ENCODE data around the gene PASK. TPM values are rescaled to one million over a fixed set of nuclear protein-coding genes. Genes with fewer than 3 reads are reported as not detected.

The PASK gene
- total RNA-seq, 1 donor from 2014 or later = 92.0 TPM

DNA sequence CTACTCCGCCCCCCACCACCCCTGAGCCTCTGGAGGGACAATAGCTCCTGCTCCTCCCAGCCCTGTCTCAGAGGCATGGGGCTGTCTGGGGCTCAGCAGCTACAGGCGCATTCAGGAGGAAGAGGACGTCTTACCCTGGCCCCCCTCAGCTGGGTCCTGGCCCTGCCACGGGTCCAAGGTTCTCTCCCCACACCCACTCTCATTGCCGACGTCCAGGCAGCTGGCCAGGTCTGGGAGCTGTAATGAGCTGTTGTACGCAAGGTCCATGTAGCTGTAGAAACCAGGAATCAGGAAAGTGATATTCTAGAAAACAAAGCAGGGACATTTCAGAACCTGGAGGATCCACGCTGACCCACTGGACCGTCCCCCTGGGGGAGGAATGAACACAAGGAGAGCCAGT, 13.5 kb downstream of the PASK start:
- H3K27ac Mint-ChIP-seq = no peak overlapping the region
- H3K36me3 Mint-ChIP-seq (ENCODE audit: low read depth) = peaks cover 32% of the 10 kb centered on the region
- no peaks in the 10 kb centered on the region for H3K4me1 Mint-ChIP-seq
- H3K4me3 Mint-ChIP-seq = no peak overlapping the region
- no peak for DNase-seq
- no peaks in the 10 kb centered on the region for H3K27me3 Mint-ChIP-seq
- H3K9me3 Mint-ChIP-seq = no peaks in the 10 kb centered on the region
- intact Hi-C loops (cut with micrococcal nuclease) = no loop called here

DNA sequence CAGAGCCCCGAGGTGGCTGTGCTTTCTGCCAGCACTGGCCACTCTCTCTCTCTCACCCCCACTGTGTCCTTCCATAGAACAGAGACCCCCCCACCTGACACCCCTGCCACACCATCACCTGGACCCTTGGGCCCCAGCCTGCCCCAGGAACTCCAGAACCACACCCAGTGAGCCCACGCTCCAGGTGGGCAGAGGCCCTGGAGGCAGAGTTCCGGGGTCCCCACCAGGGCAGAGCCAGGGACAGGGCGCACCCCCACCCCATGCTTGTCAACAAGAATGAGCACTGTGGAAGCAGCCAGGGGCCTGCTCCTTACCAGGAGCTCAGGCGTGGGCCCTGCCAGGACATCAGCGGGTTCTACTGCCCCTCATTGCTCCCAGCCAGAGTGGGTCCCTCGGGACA, 14.6 kb downstream of the PASK start:
- Mint-ChIP-seq H3K27me3 (no peaks in the 10 kb centered on the region), H3K4me1 (no peaks in the 10 kb centered on the region), H3K36me3 (ENCODE audit: low read depth) (peaks cover 30% of the 10 kb centered on the region), H3K9me3 (no peaks in the 10 kb centered on the region), H3K4me3 (no peak overlapping the region), H3K27ac (no peak overlapping the region)
- intact Hi-C loops (cut with micrococcal nuclease) = no loop called here
- no peak for DNase-seq

DNA sequence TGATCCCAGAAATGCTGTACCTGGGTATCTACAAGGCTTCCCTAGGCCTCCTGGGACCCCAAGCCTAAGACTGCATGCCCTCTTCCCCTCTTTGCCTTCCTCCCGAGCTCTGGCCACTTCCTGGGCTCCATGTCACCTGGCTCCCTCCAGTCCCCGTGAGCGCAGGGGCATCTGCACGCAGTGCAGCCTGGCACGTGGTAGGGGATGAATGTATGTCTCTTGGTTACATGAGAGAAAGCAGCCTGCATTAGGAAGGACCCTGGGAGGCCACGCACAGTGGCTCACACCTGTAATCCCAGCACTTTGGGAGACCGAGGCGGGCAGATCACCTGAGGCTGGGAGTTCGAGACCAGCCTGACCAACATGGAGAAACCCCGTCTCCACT, 15.8 kb downstream of the PASK start:
- Mint-ChIP-seq H3K27me3 (no peaks in the 10 kb centered on the region), H3K27ac (no peak overlapping the region), H3K9me3 (no peaks in the 10 kb centered on the region), H3K36me3 (ENCODE audit: low read depth) (peaks cover 34% of the 10 kb centered on the region), H3K4me3 (no peak overlapping the region), H3K4me1 (peaks cover 7% of the 10 kb centered on the region)
- no peak for DNase-seq
- intact Hi-C loops (cut with micrococcal nuclease) = no loop called here

DNA sequence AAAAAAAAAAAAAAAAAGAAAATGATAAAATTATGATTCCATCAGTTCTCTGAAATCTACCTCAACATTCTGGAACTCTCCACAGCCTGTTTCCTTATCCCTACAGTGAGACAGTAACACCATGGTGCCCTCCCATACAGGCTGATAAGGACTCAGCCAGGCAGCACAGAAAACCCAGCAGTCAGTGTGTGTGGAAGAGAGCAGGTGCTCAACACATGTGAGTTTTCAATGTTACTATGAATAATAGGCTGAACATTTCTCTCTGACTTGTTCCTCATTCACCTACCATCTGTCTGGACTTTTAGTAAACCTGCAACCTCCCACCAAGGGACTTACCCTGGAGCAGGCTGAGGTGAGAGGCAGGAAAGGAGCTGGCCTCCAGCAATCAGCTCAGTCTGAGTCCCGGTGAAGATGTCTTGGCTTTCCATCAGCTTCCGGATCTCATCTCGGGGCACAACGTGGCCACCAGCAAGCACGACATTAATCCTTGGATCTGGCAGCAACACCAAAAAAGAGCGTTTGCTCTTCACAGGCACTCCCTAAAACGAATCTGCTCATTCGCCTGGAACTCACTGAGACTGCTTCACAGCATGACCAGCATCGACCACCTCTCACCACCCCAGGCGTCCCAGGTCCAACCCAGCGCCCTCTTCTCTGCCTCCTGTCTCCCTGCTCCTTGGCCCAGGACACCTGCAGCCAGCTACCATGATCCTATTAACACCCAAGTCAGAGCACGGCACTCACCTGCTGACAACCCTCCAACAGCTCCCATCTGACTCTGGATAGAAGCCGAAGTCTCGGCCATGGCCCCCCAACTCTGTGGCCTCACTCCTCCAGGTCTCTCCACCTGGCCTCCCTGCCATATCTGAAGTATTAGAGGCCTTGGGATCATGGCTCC, 16.5 kb downstream of the PASK start:
- H3K9me3 Mint-ChIP-seq = no peaks in the 10 kb centered on the region
- peaks cover 37% of the 10 kb centered on the region for H3K36me3 Mint-ChIP-seq (ENCODE audit: low read depth)
- H3K27me3 Mint-ChIP-seq = no peaks in the 10 kb centered on the region
- no peak for DNase-seq
- intact Hi-C loops (cut with micrococcal nuclease) = no loop called here
- no peak overlapping the region for H3K4me3 Mint-ChIP-seq
- peak overlapping the region; percentile 42 for H3K27ac Mint-ChIP-seq
- peaks cover 13% of the 10 kb centered on the region for H3K4me1 Mint-ChIP-seq

DNA sequence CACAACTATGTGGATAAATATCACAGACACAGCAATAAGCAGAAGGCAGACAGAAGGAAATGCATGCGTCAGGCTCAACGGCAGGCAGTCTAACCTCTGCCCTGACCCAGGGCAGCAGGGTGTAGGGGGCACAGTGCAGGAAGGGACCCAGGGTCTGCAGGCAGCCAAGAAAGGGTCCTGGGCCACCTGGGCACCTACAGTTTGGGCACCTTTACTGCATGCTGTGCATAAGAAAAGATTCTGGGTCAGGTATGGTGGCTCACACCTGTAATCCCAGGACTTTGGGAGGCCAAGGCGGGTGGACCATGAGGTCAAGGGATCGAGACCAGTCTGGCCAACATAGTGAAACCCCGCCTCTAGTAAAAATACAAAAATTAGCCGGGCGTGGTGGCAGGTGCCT, 17.7 kb downstream of the PASK start:
- H3K9me3 Mint-ChIP-seq = no peaks in the 10 kb centered on the region
- H3K27me3 Mint-ChIP-seq = no peaks in the 10 kb centered on the region
- H3K4me1 Mint-ChIP-seq = peaks cover 20% of the 10 kb centered on the region
- intact Hi-C loops (cut with micrococcal nuclease) = no loop called here
- H3K4me3 Mint-ChIP-seq = no peak overlapping the region
- DNase-seq = no peak
- no peak overlapping the region for H3K27ac Mint-ChIP-seq
- peaks cover 38% of the 10 kb centered on the region for H3K36me3 Mint-ChIP-seq (ENCODE audit: low read depth)

DNA sequence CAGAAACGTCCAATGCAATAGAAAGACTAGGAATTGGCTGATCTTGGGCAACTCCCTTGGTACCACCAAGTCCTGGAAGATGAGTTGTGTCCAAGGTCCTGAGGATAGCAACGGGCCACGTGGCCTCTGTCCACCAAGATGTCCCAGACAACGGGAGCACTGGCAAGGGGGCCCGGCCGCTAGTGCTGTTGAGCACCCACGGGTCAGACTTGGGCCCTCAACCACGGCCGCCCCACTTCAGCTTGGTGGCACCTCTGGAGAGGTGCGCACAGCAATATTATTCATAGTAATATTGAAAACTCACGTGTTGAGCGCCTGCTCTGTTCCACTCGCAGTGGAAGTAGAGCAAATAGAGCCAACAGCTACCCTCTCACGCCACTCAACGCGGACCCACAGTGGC, 19.0 kb downstream of the PASK start:
- no peak for DNase-seq
- Mint-ChIP-seq H3K27me3 (no peaks in the 10 kb centered on the region), H3K27ac (no peak overlapping the region), H3K9me3 (no peaks in the 10 kb centered on the region), H3K4me1 (peaks cover 20% of the 10 kb centered on the region), H3K36me3 (ENCODE audit: low read depth) (peaks cover 38% of the 10 kb centered on the region), H3K4me3 (no peak overlapping the region)
- intact Hi-C loops (cut with micrococcal nuclease) = no loop called here

DNA sequence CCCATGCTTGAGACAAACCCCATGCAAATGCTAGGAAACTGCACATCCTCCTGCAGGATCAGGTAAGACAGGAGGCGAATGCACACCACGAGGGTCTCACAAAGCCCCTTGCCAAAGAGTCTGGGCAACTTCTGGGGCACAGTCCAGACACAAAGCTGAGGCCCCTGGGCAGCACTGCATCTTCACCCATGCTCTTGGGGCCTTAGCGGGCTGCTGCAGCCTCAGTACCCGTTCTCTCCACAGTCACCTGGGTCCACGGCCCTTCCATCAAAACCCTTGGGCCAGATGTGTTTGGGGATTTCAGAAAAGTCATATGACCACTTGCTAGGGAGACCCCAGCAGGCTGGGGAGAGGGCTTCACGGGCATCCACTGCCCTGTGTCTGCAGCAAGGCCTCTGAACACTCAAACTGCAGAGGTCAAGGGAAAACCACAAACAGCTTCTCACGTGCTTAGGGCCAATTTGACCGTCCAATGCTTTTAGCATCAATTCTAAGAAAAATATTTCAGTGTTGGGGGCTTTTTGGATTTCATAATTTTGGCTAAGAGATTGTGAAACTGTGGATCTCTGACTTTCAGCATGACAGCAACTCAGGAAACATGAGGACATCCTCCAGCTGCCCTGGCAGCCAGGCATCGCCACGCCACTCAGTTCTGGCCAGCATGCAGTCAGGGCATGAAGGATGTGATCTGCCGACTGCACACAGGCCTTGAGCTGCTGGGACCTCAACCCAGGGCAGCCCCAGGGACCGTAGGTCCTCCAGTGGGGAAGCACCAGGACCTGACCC, 20.0 kb downstream of the PASK start:
- Mint-ChIP-seq H3K4me3 (no peak overlapping the region), H3K4me1 (peaks cover 20% of the 10 kb centered on the region), H3K27me3 (no peaks in the 10 kb centered on the region), H3K27ac (peak overlapping the region; percentile 80), H3K36me3 (ENCODE audit: low read depth) (peaks cover 38% of the 10 kb centered on the region), H3K9me3 (no peaks in the 10 kb centered on the region)
- intact Hi-C loops (cut with micrococcal nuclease) = no loop called here
- no peak for DNase-seq

DNA sequence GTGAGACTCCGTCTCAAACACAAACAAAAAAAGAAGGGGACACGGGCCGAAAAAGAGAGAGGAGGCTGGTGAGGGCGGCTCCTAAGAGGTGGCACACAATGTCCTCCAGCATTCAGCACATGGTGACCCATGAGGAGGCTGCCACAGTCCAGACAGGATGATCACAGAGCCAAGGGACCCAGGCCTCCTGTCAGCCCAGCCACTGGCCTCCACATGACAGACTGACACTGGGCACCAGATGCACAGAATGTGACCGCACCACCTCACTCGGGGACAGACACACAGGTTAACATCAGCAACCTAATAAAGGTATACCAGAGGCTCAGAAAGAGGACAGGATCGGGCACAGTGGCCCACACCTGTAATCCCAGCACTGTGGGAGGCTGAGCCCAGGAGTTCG, 21.0 kb downstream of the PASK start:
- Mint-ChIP-seq H3K4me1 (peaks cover 24% of the 10 kb centered on the region), H3K4me3 (peak overlapping the region; percentile 73), H3K27me3 (no peaks in the 10 kb centered on the region), H3K9me3 (no peaks in the 10 kb centered on the region), H3K36me3 (ENCODE audit: low read depth) (peaks cover 38% of the 10 kb centered on the region), H3K27ac (peak overlapping the region; percentile 97)
- intact Hi-C loops (cut with micrococcal nuclease) = no loop called here
- DNase-seq = no peak

DNA sequence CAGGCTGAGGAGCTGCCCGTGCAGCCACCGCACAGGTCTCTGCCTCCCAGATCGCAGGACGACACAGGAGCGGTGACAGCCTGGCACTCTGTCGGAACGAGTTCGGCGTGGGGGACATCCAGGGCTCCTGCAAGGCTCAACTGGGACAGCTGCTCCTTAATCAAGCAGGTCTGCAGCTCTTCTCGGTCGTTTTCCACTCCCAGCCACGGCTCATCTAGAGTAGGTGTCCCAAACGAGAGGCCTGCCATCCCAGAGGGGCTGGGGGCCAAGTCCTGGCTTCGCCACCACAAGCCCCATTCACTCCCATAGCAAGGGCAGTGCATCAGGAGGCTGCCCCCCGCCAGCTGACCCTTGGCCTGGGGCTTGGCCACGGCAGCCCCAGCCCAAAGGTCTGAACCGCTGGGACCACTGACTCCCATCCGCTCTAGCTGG, 22.5 kb downstream of the PASK start:
- Mint-ChIP-seq H3K36me3 (ENCODE audit: low read depth) (peaks cover 40% of the 10 kb centered on the region), H3K27me3 (no peaks in the 10 kb centered on the region), H3K4me3 (no peak overlapping the region), H3K4me1 (peaks cover 24% of the 10 kb centered on the region), H3K9me3 (no peaks in the 10 kb centered on the region), H3K27ac (peak overlapping the region; percentile 97)
- intact Hi-C loops (cut with micrococcal nuclease) = loop anchor here (1.0 kb wide), 1 partner anchor 23 kb away; the partner anchor contains the start of gene PASK
- DNase-seq = no peak

DNA sequence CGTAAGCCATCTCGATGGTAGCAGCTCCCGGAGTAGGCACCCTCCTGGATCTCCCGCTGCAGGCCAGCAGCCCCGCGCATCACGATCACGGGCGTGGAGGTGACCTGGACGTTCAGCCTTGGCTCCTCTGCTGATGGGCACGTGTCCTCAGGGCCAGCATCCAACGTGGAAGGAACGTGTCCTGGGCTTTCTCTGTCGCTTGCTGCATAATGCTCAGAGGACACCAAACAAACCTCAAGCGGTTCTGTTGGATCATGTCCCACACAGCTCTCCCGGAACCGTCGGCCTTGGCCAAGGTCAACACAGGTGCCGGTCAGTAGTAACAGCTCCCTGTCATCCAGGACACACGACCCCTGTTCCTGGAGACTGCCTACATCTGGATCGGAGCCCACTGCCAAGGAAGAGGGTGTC, 23.1 kb downstream of the PASK start:
- H3K27me3 Mint-ChIP-seq = no peaks in the 10 kb centered on the region
- intact Hi-C loops (cut with micrococcal nuclease) = no loop called here
- peaks cover 43% of the 10 kb centered on the region for H3K36me3 Mint-ChIP-seq (ENCODE audit: low read depth)
- H3K4me3 Mint-ChIP-seq = no peak overlapping the region
- H3K9me3 Mint-ChIP-seq = no peaks in the 10 kb centered on the region
- no peak for DNase-seq
- H3K4me1 Mint-ChIP-seq = peaks cover 24% of the 10 kb centered on the region
- peak overlapping the region; percentile 56 for H3K27ac Mint-ChIP-seq

DNA sequence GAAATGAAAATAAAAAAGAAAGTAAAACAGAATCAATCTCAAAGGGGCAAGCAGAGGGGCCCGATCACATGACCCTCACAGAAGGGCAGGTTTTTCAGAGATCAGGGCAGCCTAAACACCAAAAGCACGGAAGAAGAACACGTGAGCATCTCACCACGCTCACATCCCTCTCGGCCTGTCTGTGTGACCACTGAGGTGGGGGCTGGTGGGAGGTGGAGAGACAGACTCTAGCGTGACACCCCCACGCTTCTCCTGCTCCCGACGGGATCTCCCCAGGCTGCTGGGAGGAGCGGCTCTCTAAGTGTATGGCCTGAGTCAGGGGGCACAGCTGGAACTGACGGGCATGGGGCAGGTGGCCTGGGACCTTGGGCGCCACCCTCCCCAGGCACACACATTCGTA, 23.6 kb downstream of the PASK start:
- Mint-ChIP-seq H3K27ac (peak overlapping the region; percentile 56), H3K4me3 (no peak overlapping the region), H3K36me3 (ENCODE audit: low read depth) (peaks cover 46% of the 10 kb centered on the region), H3K4me1 (peaks cover 24% of the 10 kb centered on the region), H3K27me3 (no peaks in the 10 kb centered on the region), H3K9me3 (peaks cover 4% of the 10 kb centered on the region)
- no peak for DNase-seq
- intact Hi-C loops (cut with micrococcal nuclease) = no loop called here

DNA sequence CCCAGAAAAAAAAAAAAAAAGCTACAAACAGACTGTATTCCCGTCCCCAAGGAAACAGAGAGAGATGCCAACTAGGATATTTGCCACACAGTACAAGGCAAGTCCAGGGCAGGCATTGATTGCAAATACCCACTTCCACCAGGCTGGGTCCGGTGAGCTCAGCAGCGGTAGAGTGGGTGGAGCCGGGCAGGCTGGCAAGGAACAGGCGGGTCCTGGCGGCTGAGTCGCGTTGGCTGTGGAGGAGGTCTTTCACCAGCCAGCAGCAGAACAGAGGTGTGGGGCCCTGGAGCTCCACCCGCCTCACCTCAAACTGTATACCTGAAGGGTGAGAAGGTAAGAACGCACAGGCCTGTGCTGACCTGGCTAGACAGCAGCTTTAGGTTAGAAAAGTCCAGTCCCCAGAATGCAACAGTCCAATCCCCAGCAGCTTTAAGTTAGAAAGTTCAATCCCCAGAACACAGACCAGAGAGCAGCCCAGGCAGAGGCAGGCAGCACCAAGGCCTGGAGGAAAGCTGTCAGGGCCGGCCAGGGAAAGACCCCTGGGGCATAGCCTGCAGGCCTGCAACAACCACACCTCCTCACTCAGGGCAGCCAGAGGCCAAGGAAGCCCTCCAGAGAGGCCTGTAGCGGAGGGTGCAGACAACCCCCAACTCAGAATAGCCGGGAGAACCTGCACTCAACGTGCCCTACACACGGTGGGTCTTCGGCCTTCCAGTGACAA, 25.3 kb downstream of the PASK start:
- Mint-ChIP-seq H3K36me3 (ENCODE audit: low read depth) (peaks cover 44% of the 10 kb centered on the region), H3K4me3 (peak overlapping the region; percentile 34), H3K27me3 (no peaks in the 10 kb centered on the region), H3K4me1 (peaks cover 20% of the 10 kb centered on the region), H3K27ac (peak overlapping the region; percentile 72), H3K9me3 (peaks cover 4% of the 10 kb centered on the region)
- intact Hi-C loops (cut with micrococcal nuclease) = no loop called here
- peak; percentile 58 for DNase-seq

DNA sequence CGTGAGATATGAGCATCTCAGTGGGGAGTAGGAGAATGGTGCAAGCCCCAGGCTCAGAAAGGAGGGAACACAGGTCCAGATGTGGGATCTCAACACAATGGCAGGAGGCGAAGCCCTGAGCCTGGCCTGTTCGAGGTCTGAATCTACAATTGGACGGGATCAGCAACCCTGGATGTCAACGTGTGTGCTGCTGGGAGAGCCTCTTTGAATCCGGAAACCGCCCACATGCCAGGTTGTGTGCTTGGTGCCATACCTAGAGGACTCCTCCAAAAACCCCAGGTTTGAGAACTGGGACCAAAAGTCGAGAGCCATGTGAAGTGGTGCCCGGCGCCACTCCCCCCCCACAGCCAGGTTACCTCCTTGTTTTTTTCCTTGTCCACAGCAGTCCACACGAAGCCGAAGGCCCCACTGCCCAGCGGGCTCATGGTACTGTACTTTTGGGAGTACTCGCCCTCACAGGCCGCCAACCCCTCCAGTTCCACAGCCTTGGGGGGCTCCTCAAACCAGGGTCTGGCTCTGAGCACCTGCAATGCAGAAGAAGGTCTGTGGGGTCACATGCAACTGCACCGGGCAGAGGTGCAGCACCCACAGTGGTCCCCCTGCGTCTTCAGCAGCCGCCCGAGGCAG, 26.8 kb downstream of the PASK start:
- peaks cover 41% of the 10 kb centered on the region for H3K36me3 Mint-ChIP-seq (ENCODE audit: low read depth)
- H3K4me3 Mint-ChIP-seq = no peak overlapping the region
- DNase-seq = no peak
- peaks cover 11% of the 10 kb centered on the region for H3K4me1 Mint-ChIP-seq
- no peak overlapping the region for H3K27ac Mint-ChIP-seq
- intact Hi-C loops (cut with micrococcal nuclease) = no loop called here
- H3K9me3 Mint-ChIP-seq = peaks cover 4% of the 10 kb centered on the region
- no peaks in the 10 kb centered on the region for H3K27me3 Mint-ChIP-seq

Measured in activated CD4-positive, alpha-beta T cell treated with anti-CD3 and anti-CD28 coated beads, Interleukin-2, amount 10 ng/mL, durations not matched to agents 24 days and 14 days (primary cell).